ENCODE results near the gene GPAM.

DNA sequence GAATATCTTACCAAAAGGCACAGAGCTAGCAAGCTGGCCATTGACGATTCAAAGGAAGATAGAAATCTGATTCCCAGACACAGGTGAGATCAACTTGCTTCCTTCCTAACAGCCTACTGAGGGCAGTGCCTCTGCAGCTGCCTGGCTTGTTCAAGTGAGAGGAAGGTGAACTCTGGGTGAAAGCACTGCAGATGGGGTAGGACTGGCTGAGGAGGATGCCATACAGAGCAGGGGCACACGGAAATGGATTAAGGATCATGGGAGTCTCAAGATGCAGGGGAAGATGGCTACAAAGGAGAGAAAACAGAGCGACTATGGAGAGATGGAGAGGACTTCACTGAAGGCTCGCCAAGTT is 34.4 kb upstream of the GPAM start:
- no peak for TF ChIP-seq EZH2 (optimal IDR thresholded peaks at IDR 0.05; ENCODE audit: low read depth, low read length)
- TF ChIP-seq, protein P1, sequence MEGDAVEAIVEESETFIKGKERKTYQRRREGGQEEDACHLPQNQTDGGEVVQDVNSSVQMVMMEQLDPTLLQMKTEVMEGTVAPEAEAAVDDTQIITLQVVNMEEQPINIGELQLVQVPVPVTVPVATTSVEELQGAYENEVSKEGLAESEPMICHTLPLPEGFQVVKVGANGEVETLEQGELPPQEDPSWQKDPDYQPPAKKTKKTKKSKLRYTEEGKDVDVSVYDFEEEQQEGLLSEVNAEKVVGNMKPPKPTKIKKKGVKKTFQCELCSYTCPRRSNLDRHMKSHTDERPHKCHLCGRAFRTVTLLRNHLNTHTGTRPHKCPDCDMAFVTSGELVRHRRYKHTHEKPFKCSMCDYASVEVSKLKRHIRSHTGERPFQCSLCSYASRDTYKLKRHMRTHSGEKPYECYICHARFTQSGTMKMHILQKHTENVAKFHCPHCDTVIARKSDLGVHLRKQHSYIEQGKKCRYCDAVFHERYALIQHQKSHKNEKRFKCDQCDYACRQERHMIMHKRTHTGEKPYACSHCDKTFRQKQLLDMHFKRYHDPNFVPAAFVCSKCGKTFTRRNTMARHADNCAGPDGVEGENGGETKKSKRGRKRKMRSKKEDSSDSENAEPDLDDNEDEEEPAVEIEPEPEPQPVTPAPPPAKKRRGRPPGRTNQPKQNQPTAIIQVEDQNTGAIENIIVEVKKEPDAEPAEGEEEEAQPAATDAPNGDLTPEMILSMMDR (IDR thresholded peaks at IDR 0.05; ENCODE audit: low read length) = no peak

Measured in MM.1S (cell line).